ENCODE results near the gene NFATC2.

Gene NFATC2

GRCh38 chr20:51339721-51340450 lies 202.6 kb downstream of the NFATC2 start:
- FAIRE-seq (no peak), DNase-seq (ENCODE audit: low spot score) (no peak)

GRCh38 chr20:51338692-51339440 lies 203.7 kb downstream of the NFATC2 start:
- DNase-seq (ENCODE audit: low spot score) (no peak), FAIRE-seq (peak; percentile 13)

GRCh38 chr20:51337126-51337805 lies 205.3 kb downstream of the NFATC2 start:
- DNase-seq (ENCODE audit: low spot score): no peak
- peak; percentile 46 for FAIRE-seq
